H4 (cell line): ENCODE results near the gene ZIM2. TPM values are rescaled to one million over a fixed set of nuclear protein-coding genes. Genes with fewer than 3 reads are reported as not detected.

ENCODE experiments used
- DNase-seq: peaks from one replicate; pipeline ENCODE4 v3.0.0-alpha.2; 2015; ENCODE audit warnings: low spot score
- total RNA-seq: library from RNA; depleted of rRNA; stranded (reverse); fragments of >200 nt; shearing (Covaris generic); gene quantifications from 2 replicates; pipeline ENCODE4 v1.2.3, GENCODE V29; 2014; rRNA removed

Gene ZIM2
- total RNA-seq, 1 experiment from 2014 or later = 0.14 TPM

DNA sequence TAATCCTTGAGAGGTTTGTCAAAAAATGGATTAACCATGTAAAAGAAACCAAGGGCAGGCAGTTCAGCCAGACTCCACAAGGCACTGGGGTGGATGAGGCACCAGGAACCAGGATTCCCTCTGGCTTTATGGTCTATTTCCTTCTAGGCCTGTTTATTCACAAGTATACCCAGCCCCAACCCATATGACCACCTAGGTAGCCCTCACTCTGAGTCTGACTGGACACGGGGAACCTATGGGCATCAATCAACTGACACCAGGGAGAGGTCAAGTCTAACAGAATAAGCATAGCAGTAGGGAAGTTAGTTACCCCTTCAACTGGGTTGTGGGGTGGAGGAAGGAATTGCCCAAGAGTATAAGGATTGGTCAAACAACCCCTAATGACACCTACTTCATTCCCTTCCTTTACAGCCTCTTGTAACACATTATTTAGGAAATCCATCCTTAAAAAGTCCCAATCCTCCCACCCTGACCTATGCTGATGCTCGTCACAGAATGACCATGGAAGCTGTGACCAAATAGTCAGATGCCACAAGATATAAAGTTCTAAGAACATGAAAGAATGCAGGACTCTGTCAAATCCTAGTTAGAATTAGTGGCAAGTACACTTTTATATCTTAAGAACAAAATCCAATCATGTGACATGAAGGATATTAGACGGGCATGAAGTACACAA, 31.7 kb downstream of the ZIM2 start:
- no peak for DNase-seq

DNA sequence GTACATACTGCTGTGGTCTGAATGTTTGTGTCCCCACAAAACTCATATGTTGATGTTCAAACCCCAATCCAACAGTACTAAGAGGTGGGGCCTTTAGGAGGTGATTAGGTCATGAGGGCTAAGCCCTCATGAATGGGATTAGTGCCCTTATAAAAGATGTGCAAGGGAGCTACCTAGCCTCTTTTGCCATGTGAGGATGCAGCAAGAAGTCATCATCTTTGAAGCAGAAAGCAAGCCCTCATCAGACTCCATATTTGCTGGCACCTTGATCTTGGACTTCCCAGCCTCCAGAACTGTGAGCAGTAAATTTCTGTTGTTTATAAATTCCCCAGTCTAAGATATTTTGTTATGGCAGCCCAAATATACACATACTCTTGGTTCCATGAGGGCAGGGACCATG, 33.9 kb downstream of the ZIM2 start:
- DNase-seq = no peak

DNA sequence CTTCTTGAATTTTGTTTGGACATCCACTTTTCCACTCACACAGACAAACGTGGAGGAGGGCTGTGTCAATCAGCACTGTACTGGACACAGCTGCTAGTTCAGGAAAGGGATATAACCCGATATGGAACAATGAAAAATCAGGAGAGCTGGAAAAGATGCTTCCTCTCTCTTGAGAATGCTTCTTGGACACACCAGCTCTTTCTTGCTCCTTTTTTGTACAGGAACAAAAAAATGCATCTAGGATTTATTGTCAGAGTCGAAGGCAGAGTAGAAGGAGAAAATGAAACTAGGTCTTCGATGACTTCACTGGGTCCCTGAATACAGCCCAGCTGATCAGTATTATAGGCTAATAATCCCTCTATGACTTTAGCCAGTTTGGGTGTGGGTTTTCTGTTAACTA, 62.2 kb downstream of the ZIM2 start:
- no peak for DNase-seq

DNA sequence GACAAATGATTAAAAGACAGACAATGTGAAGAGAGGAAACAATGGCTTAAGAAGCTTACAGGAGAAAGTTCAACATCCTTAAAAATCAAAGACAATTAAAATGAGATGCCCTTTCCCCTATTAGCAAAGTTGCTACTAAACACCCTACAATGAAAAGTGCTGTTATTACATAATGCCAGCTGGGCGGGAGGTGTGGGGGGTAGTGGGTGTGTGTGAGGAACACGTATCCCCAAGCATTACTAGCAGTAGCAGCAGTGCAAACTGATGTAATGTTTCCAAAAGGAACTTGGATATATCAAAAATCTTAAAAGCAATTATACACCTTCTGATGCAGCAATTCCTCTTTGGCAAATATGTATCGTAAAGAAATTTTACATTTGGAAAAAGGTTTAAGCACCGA, 70.9 kb downstream of the ZIM2 start:
- no peak for DNase-seq

DNA sequence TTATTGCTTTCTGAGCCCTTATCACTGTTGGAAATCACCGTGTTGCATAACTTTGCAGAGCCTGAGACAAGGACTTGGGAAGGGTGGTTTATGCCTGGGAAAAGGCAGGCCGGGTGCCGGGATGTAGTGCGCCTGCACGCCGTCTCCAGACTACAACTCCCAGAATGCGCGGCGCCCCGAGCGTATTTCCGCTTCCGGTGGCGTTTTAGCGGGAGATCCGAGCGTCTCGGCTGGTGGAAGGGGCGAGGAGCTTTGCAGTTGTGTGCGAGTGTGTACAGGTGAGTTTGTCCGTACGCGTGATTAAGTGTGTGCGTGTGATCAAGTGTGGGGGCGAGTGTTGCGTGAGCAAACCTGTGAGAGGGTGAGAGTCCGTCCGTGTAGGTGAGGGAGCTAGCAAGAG, 75.4 kb downstream of the ZIM2 start:
- DNase-seq = peak; percentile 53

DNA sequence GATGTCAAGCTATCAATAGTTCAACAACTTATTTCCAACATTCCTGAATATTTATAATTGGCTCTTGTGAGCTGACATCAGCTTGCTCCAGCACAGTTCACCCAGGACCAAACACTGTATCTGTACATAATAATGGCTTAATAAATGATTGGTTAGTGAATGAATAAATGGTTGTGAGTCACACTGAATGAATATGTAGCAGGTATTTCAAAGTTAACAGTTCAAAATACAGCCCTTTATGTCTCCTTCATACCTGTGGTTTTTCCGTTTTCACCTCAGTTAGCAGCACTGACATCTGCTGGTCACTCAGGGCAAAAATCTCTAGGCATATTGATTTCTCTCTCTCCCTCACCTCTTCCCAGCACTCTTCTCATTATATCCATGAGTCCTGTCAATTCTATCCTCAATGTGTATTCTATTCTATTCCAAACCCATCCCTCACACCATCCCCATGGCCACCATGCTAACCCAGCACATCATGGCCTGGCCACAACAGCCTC, 76.3 kb downstream of the ZIM2 start:
- DNase-seq = no peak

DNA sequence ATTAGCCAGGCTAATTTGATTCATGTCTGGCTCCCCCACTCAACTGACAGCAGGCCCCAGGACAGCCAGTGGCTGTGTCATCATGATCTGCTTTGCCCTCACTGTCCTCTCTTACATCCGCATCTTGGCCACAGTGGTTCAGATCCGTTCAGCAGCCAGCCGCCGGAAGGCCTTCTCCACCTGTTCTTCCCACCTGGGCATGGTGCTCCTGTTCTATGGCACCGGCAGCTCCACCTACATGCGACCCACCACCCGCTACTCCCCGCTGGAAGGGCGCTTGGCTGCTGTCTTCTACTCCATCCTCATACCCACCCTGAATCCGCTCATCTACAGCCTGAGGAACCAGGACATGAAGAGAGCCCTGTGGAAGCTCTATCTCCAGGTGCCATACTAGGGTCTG, 79.7 kb downstream of the ZIM2 start:
- no peak for DNase-seq

DNA sequence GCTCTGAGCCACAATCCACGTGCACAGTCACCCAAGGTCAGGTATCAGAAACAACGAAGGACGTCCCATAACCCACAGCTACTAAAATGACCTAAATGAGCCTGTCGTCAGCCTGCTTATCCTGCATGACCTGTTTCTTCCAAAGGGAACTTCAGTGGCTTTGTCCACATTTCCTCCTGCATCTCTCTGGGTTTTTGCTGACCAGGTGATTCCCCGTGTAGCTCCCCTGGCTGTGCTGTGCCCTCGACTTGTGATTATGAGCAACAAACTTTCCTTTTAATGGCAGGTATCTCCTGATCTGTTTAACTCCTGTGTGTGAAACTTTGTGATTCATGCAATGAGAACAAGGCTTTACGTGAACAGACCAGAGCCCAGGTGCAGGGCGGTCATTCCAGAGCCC, 81.0 kb downstream of the ZIM2 start:
- no peak for DNase-seq

DNA sequence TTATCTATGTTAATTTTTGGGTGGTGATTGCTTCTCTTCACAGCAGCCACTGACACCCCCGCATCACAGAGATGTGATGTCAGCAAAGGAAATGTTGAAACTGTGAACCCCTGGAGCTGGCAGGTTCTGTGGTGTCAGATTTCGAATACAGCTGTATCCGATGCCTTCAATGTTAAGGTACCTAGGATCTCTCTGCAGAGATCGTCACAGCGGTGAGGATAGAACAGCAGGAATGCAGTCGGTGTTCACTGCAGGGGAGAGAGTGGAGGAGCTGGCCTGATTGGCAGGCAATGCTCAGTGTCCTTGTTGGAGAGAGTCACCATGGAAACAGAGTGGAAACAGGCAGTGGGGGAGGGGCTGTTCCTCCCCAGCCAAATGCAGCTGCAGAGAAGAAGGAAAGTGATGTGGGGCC, 89.4 kb downstream of the ZIM2 start:
- no peak for DNase-seq

DNA sequence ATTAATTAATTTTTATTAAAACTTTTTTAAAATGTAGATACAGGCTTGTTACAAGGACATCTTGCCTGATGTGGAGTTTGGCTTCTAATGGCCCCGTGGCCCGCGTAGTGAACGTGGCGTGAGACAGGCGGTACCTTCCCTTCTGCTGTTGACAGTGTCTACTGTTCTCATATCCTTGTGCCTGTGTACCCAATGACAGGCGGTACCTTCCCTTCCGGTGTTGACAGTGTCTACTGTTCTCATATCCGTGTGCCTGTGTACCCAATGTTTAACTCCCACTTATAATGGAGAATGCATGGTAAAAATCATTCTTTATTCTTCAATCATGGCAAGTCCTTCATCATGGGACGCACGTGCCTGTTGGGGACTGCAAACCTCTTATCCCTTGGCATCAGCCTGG, 89.9 kb downstream of the ZIM2 start:
- DNase-seq = no peak

DNA sequence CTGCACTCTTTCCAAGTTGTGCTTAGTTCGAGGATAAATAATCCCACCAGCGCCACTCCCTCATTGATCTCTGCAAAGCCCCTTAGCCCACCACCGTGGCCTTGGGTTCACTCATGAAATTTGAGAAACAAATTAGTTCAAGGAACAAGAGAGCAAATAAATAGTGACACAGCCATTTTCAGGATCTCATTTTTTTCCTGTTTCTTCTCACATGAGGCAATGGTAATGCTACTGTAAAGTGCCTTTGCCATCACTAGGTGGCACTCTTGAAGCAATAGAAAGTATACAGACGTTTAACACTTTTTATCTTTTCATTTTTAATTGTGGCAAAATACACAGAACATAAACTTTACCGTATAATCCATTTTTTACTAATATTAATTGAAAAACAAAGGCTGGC, 92.1 kb downstream of the ZIM2 start:
- peak; percentile 63 for DNase-seq

DNA sequence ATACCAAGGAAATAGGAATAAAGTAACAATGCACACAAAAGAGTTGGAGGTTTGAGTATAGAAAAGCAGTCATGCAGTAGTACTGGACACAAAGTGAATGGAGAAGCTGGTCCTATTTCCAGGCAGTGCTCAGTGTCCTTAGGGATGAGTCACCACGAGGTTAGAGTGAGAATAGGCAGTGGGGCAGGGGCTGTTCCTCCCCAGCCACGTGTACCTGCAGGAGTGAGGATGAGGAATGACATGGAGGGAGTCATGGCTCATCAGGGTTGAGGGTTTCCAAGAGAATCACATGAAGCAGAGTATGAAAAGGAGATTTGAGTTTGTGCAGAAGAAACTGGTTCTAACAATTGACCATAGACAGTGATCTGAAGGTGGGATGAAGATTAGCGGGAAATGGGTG, 94.2 kb downstream of the ZIM2 start:
- no peak for DNase-seq

DNA sequence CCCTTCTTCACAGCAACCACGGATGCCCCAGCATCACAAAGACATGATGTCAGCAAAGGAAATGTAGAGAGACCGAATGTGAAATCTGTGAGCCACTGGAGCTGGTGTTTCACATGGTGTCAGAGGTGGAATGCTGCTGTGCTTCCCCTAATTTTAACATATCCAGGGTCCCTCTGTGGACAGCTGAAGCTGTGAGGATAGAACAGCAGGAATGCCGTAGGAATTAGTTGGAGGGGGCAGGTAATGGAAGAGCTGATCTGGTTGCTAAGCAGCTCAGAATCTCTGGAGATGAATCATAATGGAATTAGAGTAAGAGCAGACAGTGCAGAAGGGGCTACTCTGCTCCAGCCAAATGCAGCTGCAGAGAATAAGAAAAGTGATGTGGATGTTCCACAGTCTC, 100.0 kb downstream of the ZIM2 start:
- DNase-seq = no peak

DNA sequence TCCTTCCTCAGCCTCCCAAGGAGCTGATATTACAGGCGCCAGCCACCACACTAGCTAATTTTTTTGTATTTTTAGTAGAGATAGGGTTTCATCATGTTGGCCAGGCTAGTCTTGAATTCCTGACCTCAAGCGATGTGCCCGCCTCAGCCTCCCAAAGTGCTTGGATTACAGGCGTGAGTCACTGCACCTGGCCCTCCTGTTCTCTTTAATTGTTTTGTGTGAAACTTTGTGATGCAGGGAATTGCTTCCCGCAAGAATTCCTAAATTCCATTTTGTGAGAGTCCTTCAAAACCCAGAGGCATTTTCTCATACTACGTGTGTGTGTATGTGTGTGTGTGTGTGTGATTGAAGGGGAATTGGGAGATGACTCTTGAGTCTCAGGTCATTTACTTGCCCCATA, 104.0 kb downstream of the ZIM2 start:
- no peak for DNase-seq

DNA sequence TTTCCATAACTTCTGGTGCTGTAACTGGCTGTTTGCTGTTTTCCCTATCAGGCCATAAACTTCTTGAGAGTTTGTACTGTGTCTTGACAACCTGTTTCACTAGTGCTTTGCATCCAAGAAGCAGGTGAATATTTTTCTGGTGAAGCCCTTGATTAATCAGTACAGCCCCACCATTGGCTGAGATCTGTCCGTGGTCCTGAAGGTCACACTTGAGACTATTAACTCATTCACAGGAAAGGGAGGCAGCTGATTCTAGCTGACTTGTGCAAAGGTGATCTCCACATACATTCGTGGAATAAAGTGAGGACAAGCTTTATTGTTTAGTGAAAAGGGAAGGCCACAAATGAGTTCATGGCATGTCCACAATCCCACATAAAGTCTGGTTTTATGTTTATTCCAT, 107.5 kb downstream of the ZIM2 start:
- no peak for DNase-seq

DNA sequence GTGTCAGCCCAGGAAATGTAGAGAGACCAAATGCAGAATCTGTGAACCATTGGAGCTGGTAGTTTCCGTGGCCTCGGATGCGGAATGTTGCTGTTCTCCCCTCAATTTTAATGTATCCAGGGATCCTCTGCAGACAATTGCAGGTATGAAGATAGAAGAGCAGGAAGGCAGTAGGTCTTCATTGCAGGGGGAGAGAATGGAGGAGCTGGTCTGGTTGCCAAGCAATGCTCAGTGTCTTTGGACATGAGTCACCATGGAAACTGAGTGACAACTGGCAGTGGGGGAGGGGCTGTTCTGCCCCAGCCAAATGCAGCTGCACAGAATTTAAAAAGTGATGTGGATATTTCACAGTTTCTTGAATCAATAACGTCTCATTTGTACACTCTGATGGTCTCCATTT, 112.8 kb downstream of the ZIM2 start:
- no peak for DNase-seq

DNA sequence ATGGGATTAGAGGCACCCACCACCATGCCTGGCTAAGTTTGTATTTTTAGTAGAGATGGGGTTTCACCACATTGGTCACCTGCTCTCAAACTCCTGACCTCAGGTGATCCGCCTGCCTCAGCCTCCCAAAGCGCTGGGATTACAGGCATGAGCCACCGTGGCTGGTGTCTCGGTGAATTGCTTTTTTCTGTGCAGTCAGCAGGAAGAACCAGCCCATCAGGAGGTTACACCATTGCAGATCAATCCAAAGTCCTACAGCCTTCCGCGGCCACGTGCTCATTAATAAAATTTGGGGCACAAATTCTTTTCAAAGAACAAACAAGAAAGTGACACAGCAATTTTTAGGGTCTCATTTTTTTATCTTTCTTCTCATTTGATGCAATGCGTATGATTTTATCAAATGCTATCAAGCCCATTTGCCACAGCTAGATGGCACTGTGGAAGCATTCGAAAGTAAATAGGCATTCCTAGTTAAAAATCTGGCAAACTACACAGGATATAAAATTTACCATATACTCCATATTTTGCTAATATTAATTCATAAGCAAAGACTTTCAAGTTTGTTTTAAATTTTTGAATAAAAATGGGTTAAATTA, 114.6 kb downstream of the ZIM2 start:
- DNase-seq = peak; percentile 49

Other genes with a start within 250 kb of the ZIM2 start
- 11.5 and 13.2 TPM in 2 replicates for gene ZNF71, start 245.4 kb downstream of the ZIM2 start, total RNA-seq
- not detected in 2 replicates for gene SMIM17, start 197.6 kb downstream of the ZIM2 start, total RNA-seq
- gene ZNF835, start 169.0 kb downstream of the ZIM2 start, total RNA-seq = 0.04 TPM in 1 of 2 replicates, not detected in the other
- gene PEG3, start within 50 bp of the ZIM2 start, total RNA-seq = 0.90 and 2.8 TPM in 2 replicates